Neuron (in vitro differentiated cells): ENCODE data around the gene ZNF554.
A peak's percentile ranks its signal among the peaks of the same experiment; 100 is the strongest.
"Not testable (repeated sequence)": the region's sequence is repeated elsewhere in the genome, so short reads cannot be mapped to it uniquely, and the experiment has no call there.

Source experiments
- H2AFZ ChIP-seq: one replicate; pipeline ENCODE4 v1.6.1; 2013; ENCODE audit warnings: low read depth, mild to moderate bottlenecking, inconsistent platforms, low read length, moderate library complexity
- H3K27me3 ChIP-seq: one replicate; pipeline ENCODE4 v1.6.1; 2013; ENCODE audit warnings: low read length; ENCODE audit not compliant: insufficient read depth
- H3K36me3 ChIP-seq: one replicate; pipeline ENCODE4 v1.6.1; 2013; ENCODE audit warnings: low read length; ENCODE audit not compliant: insufficient read depth
- H3K4me1 ChIP-seq: one replicate; pipeline ENCODE4 v1.6.1; 2013; ENCODE audit warnings: low read length; ENCODE audit not compliant: insufficient read depth
- H3K4me3 ChIP-seq: 2 replicates; pipeline ENCODE4 v1.5.1; 2013; ENCODE audit warnings: mild to moderate bottlenecking, low read length, moderate library complexity
- H3K9me3 ChIP-seq: one replicate; pipeline ENCODE4 v1.6.1; 2013; ENCODE audit warnings: low read length

The ZNF554 gene

GRCh38 chr19:2782936-2783780 is 36.5 kb upstream of the ZNF554 start, which contains the start of gene SGTA:
SGTA (minus strand) TSS chr19:2783273; CDS start chr19:2769068, 14,205 bp downstream.
- Histone ChIP-seq H3K36me3 (peaks cover 23% of the 10 kb centered on the region), H3K27me3 (no peaks in the 10 kb centered on the region), H3K9me3 (no peaks in the 10 kb centered on the region), H3K4me3 (peak within 1 kb of the TSS; percentile 76), H2AFZ (peak within 1 kb of the TSS; percentile 63), H3K4me1 (peaks cover 29% of the 10 kb centered on the region)

GRCh38 chr19:2783781-2784145 is 35.9 kb upstream of the ZNF554 start:
- no peaks in the 10 kb centered on the region for H3K27me3 ChIP-seq
- H3K4me1 ChIP-seq = peaks cover 29% of the 10 kb centered on the region
- H3K4me3 ChIP-seq = peak overlapping the region; percentile 36
- H3K9me3 ChIP-seq = no peaks in the 10 kb centered on the region
- peaks cover 25% of the 10 kb centered on the region for H3K36me3 ChIP-seq
- H2AFZ ChIP-seq = peak overlapping the region; percentile 63

- Histone ChIP-seq H3K27me3 (no peaks in the 10 kb centered on the region), H2AFZ (peak within 1 kb of the TSS; percentile 75), H3K4me3 (peak within 1 kb of the TSS; percentile 66), H3K36me3 (peaks cover 28% of the 10 kb centered on the region), H3K9me3 (no peaks in the 10 kb centered on the region), H3K4me1 (peaks cover 29% of the 10 kb centered on the region)
These were observed 34.2 kb upstream of the ZNF554 start, which contains the start of gene THOP1 for GRCh38 chr19:2785244-2785997. THOP1 (plus strand) TSS chr19:2785503; CDS start chr19:2785663, 160 bp downstream.

- H3K4me3 ChIP-seq = no peak overlapping the region
- H2AFZ ChIP-seq = no peak overlapping the region
These were observed 32.6 kb upstream of the ZNF554 start for GRCh38 chr19:2787115-2787514.

GRCh38 chr19:2788237-2788636 is 31.4 kb upstream of the ZNF554 start:
- peaks cover 51% of the 10 kb centered on the region for H3K36me3 ChIP-seq
- H3K4me3 ChIP-seq = no peak overlapping the region
- no peak overlapping the region for H2AFZ ChIP-seq
- H3K27me3 ChIP-seq = no peaks in the 10 kb centered on the region
- H3K9me3 ChIP-seq = no peaks in the 10 kb centered on the region
- H3K4me1 ChIP-seq = peaks cover 15% of the 10 kb centered on the region

More at GRCh38 chr19:2787115-2787514, 32.6 kb upstream of the ZNF554 start:
- Histone ChIP-seq H3K27me3 (no peaks in the 10 kb centered on the region), H3K4me1 (peaks cover 21% of the 10 kb centered on the region), H3K36me3 (peaks cover 41% of the 10 kb centered on the region), H3K9me3 (no peaks in the 10 kb centered on the region)

- Histone ChIP-seq H3K4me1 (peaks cover 8% of the 10 kb centered on the region), H3K36me3 (peaks cover 62% of the 10 kb centered on the region), H3K4me3 (no peak overlapping the region), H2AFZ (no peak overlapping the region), H3K27me3 (no peaks in the 10 kb centered on the region), H3K9me3 (no peaks in the 10 kb centered on the region)
These were observed 29.5 kb upstream of the ZNF554 start for GRCh38 chr19:2790194-2790556.

- H3K36me3 ChIP-seq = peaks cover 67% of the 10 kb centered on the region
- no peaks in the 10 kb centered on the region for H3K9me3 ChIP-seq
These were observed 29.0 kb upstream of the ZNF554 start for GRCh38 chr19:2790557-2791271.

GRCh38 chr19:2791440-2791839 is 28.2 kb upstream of the ZNF554 start:
- peaks cover 5% of the 10 kb centered on the region for H3K4me1 ChIP-seq
- peaks cover 75% of the 10 kb centered on the region for H3K36me3 ChIP-seq
- no peak overlapping the region for H2AFZ ChIP-seq
- H3K9me3 ChIP-seq = no peaks in the 10 kb centered on the region
- H3K4me3 ChIP-seq = no peak overlapping the region
- no peaks in the 10 kb centered on the region for H3K27me3 ChIP-seq

More at GRCh38 chr19:2790557-2791271, 29.0 kb upstream of the ZNF554 start:
- Histone ChIP-seq H3K4me3 (no peak overlapping the region), H2AFZ (no peak overlapping the region), H3K27me3 (no peaks in the 10 kb centered on the region), H3K4me1 (peaks cover 8% of the 10 kb centered on the region)

- Histone ChIP-seq H3K36me3 (peaks cover 79% of the 10 kb centered on the region), H3K9me3 (no peaks in the 10 kb centered on the region), H3K27me3 (no peaks in the 10 kb centered on the region), H3K4me3 (no peak overlapping the region), H2AFZ (no peak overlapping the region), H3K4me1 (peaks cover 4% of the 10 kb centered on the region)
These were observed 27.8 kb upstream of the ZNF554 start for GRCh38 chr19:2791876-2792275.

GRCh38 chr19:2792666-2793065 is 27.0 kb upstream of the ZNF554 start:
- not testable (repeated sequence) for H3K4me3 ChIP-seq, H3K27me3 ChIP-seq, H3K4me1 ChIP-seq, H3K9me3 ChIP-seq, H2AFZ ChIP-seq
- peaks cover 78% of the 10 kb centered on the region for H3K36me3 ChIP-seq

- no peak overlapping the region for H2AFZ ChIP-seq
- H3K27me3 ChIP-seq = no peaks in the 10 kb centered on the region
- no peak overlapping the region for H3K4me3 ChIP-seq
- H3K9me3 ChIP-seq = no peaks in the 10 kb centered on the region
- no peaks in the 10 kb centered on the region for H3K4me1 ChIP-seq
- peaks cover 77% of the 10 kb centered on the region for H3K36me3 ChIP-seq
These were observed 26.5 kb upstream of the ZNF554 start for GRCh38 chr19:2793126-2793525.

GRCh38 chr19:2793577-2793976 is 26.1 kb upstream of the ZNF554 start:
- peaks cover 78% of the 10 kb centered on the region for H3K36me3 ChIP-seq
- H3K4me1 ChIP-seq = no peaks in the 10 kb centered on the region
- no peak overlapping the region for H2AFZ ChIP-seq
- no peaks in the 10 kb centered on the region for H3K9me3 ChIP-seq
- H3K4me3 ChIP-seq = no peak overlapping the region
- no peaks in the 10 kb centered on the region for H3K27me3 ChIP-seq
